Activated CD4-positive, alpha-beta T cell treated with anti-CD3 and anti-CD28 coated beads for 36 hours (primary cell): ENCODE data around the gene GANC. TPM values are rescaled to one million over a fixed set of nuclear protein-coding genes. Genes with fewer than 3 reads are reported as not detected.

Experiments used
- ATAC-seq: fragments of 200-7000 bp; cut with Tn5 transposase; one replicate; pipeline ENCODE4 v1.10.0; 2021; ENCODE audit warnings: mild to moderate bottlenecking, moderate library complexity
- CTCF ChIA-PET: fragments of 350-600 bp; sonication (Branson Sonifier 250); formaldehyde crosslinking; loops from one replicate; lab custom pipeline; 2021; ENCODE audit warnings: antibody characterized with exemption; lab: Charles Lee
- POLR2A ChIA-PET: fragments of 350-600 bp; sonication (Branson Sonifier 250); formaldehyde crosslinking; loops from one replicate; lab custom pipeline; 2021; ENCODE audit warnings: antibody characterized with exemption, inconsistent platforms; lab: Charles Lee
- DNase-seq: peaks from one replicate; pipeline ENCODE4 v3.0.0-alpha.2; 2020
- H3K27ac Mint-ChIP-seq: one replicate; pipeline ENCODE4 v1.8.0; 2021; ENCODE audit warnings: mixed read lengths
- H3K27me3 Mint-ChIP-seq: one replicate; pipeline ENCODE4 v1.8.0; 2021; ENCODE audit warnings: mixed read lengths
- H3K36me3 Mint-ChIP-seq: one replicate; pipeline ENCODE4 v1.8.0; 2021; ENCODE audit warnings: low read depth, mixed read lengths
- H3K4me1 Mint-ChIP-seq: one replicate; pipeline ENCODE4 v1.8.0; 2021; ENCODE audit warnings: mixed read lengths
- H3K4me3 Mint-ChIP-seq: one replicate; pipeline ENCODE4 v1.8.0; 2021; ENCODE audit warnings: mild to moderate bottlenecking, moderate library complexity, mixed read lengths
- H3K9me3 Mint-ChIP-seq: one replicate; pipeline ENCODE4 v1.8.0; 2021; ENCODE audit warnings: low read depth, mixed read lengths
- intact Hi-C, 2 experiments: fragments of 100-400 bp; cut with DNase I in 1 of 2; cut with micrococcal nuclease in 1 of 2; formaldehyde crosslinking; loops; one replicate each; pipeline versions ENCODE4 v1.14.2 to v1.15.1; 2022 to 2024; cut with DNase I, micrococcal nuclease
- total RNA-seq, 2 experiments: library from RNA; stranded (reverse); gene quantifications; one replicate each; pipeline ENCODE4 v1.2.3, GENCODE V29; 2021

Gene GANC
- total RNA-seq, 2 experiments from 2014 or later: 24.5 to 24.8 TPM

DNA sequence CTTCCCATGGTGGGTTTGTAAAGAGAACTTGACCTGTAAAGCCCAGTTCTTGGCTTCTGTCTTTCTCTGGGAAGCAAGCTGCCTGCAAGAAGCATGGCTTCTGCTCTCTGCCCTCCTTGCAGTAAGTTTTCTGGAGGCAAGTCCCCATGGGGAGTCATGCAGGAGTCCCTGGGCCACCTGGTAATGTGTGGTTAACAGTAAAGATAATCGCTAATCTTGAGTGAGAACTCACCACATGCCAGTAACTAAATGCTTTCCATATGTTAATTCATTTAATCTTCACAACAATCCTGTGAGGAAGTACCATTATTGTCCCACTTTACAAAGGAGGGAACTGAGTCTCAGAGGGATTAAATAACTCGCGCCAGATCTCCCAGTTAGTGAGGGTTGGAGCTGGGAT, 90.5 kb downstream of the GANC start:
- DNase-seq: no peak
- Mint-ChIP-seq H3K27ac (no peak overlapping the region), H3K4me3 (no peak overlapping the region), H3K27me3 (no peaks in the 10 kb centered on the region), H3K36me3 (peaks cover 2% of the 10 kb centered on the region), H3K9me3 (no peaks in the 10 kb centered on the region), H3K4me1 (no peaks in the 10 kb centered on the region)
- CTCF ChIA-PET: interaction anchor here (0.6 to 0.8 kb wide), 2 partner anchors 55 to 282 kb away, joined by 3 read pairs; no protein-coding TSS in a partner anchor
- intact Hi-C loops: no loop called here
- ATAC-seq: no peak
- POLR2A ChIA-PET: no interaction called here

DNA sequence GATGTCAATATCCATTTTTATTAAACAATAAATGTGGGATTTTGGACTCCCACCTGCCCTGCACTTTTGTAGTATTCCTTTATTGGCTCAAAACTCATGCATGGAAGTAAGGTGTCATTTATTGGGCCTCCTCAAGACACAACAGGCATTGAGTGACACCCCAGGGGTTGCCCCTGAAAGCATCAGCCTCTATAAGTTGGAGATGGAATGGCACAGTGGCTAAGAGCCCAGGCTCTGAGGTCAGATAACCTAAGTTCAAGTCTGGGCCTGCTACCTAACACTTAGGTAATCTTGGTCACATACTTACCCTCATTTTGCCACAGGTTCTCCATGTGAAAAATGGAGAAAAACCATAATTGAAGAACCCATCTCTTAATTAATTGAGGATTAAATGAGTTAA, 90.9 kb downstream of the GANC start:
- POLR2A ChIA-PET: no interaction called here
- H3K4me3 Mint-ChIP-seq: no peak overlapping the region
- H3K9me3 Mint-ChIP-seq: no peaks in the 10 kb centered on the region
- CTCF ChIA-PET: interaction anchor here (0.6 kb wide), 1 partner anchor 282 kb away, joined by 3 read pairs; no protein-coding TSS in a partner anchor
- H3K27me3 Mint-ChIP-seq: no peaks in the 10 kb centered on the region
- H3K36me3 Mint-ChIP-seq: peaks cover 2% of the 10 kb centered on the region
- intact Hi-C loops: no loop called here
- ATAC-seq (no peak), DNase-seq (no peak)
- H3K4me1 Mint-ChIP-seq: no peaks in the 10 kb centered on the region
- H3K27ac Mint-ChIP-seq: no peak overlapping the region

DNA sequence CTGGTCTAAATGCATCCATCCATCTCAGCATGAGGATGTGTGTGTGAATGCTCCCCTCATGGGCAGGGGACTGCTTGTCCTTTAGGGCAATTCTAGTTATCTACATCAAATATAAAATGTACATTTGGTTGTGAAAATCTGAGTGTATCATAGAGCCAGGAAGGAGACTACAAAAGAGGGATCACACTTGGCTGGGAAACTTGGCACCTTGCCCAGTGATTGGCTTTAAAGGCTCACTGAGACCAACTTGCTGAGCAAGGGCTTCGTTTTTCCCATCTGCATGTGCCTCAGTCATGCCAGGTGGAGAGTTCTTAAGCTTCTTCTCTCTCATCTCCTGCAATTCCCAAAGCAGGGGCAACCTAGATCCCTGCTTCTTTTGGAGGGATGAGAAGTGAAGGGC, 91.5 kb downstream of the GANC start:
- H3K27ac Mint-ChIP-seq: no peak overlapping the region

DNA sequence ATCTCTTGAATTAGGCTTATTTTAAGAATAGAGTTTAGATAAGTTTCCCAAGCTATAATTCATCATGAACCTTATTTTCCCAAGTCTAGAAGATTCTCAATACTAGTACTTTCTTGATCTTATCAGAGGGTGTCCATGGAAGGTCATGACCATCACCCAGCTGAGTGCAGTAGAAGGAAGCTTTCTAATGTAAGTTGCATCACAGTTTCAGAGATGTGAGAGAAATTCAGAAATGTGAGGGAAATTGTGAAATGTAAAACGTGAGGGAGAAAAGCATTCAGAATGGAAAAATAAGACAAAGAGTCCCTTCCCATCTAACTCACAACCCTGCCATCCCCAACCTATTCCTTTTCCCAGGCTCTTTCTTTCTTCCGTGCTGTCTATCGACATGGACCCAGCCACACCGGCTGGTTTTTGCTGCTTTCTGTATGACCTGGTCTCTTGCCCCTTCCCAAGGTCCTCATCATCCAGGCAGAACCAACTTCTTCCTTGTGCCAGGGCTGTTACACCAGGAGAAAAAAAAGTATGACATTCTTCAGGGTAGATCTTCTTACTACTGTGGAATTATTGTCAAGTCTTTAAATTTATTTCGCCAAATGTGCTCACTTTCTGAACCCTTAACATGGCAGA, 93.0 kb downstream of the GANC start:
- ChIA-PET POLR2A (no interaction called here), CTCF (interaction anchor here (1.2 to 1.6 kb wide), 2 partner anchors 11 to 19 kb away, joined by 3 to 6 read pairs; no protein-coding TSS in a partner anchor)
- Mint-ChIP-seq H3K4me1 (no peaks in the 10 kb centered on the region), H3K27me3 (no peaks in the 10 kb centered on the region), H3K9me3 (no peaks in the 10 kb centered on the region), H3K27ac (no peak overlapping the region), H3K36me3 (no peaks in the 10 kb centered on the region), H3K4me3 (no peak overlapping the region)
- no peak for ATAC-seq
- intact Hi-C loops: no loop called here
- DNase-seq: no peak

More for the DNA sequence above, 91.5 kb downstream of the GANC start:
- DNase-seq (no peak), ATAC-seq (no peak)
- H3K4me1 Mint-ChIP-seq: no peaks in the 10 kb centered on the region
- H3K36me3 Mint-ChIP-seq: no peaks in the 10 kb centered on the region
- ChIA-PET CTCF (interaction anchor here (1.2 to 1.6 kb wide), 3 partner anchors 12 to 23 kb away, joined by 3 to 6 read pairs (median 3); no protein-coding TSS in a partner anchor), POLR2A (no interaction called here)
- H3K4me3 Mint-ChIP-seq: no peak overlapping the region
- intact Hi-C loops: no loop called here
- no peaks in the 10 kb centered on the region for H3K27me3 Mint-ChIP-seq
- H3K9me3 Mint-ChIP-seq: no peaks in the 10 kb centered on the region

DNA sequence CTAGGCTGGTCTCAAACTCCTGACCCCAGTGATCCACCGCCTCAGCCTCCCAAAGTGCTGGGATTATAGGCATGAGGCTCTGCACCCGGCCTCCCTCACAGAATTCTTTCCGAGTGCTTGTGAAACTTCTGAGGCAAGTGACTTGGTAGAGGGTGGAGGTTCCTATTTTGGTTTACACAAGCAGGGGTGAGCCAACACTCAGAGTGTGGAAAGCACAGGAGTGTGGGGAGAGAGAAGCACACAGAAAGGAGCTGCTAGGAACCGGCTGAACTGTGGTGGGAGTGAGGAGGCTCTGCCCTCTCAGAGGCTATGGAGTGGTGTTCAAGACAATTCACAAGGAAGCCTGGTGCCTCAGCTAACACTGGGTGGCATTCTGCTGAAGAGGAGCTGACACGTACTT, 94.0 kb downstream of the GANC start:
- intact Hi-C loops: no loop called here
- CTCF ChIA-PET: interaction anchor here (0.6 to 1.3 kb wide), 3 partner anchors 17 to 268 kb away, joined by 3 to 4 read pairs (median 4); no protein-coding TSS in a partner anchor
- ATAC-seq (no peak), DNase-seq (no peak)
- no peaks in the 10 kb centered on the region for H3K4me1 Mint-ChIP-seq
- no peak overlapping the region for H3K27ac Mint-ChIP-seq
- H3K27me3 Mint-ChIP-seq: no peaks in the 10 kb centered on the region
- no peaks in the 10 kb centered on the region for H3K36me3 Mint-ChIP-seq
- no peaks in the 10 kb centered on the region for H3K9me3 Mint-ChIP-seq
- no peak overlapping the region for H3K4me3 Mint-ChIP-seq
- POLR2A ChIA-PET: no interaction called here

DNA sequence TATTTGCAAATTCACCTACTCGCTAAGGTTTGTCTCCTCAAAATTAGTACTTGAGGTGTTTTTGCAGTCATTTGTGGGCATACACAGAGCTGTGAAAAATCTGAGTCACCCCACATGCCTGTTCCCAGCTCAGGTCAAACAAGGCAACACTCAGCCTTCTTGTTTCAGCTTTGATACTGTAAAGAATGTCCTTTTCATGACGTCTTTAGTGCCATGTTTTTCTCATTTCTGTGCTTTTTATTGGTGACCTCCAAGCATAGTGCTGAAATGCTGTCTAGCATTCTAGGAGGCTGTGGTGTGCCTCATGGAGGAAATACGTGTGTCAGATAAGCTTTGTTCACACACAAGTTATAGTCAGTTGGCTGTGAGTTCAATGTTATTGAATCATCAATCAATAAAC, 95.1 kb downstream of the GANC start:
- no peak for DNase-seq
- Mint-ChIP-seq H3K27me3 (no peaks in the 10 kb centered on the region), H3K36me3 (no peaks in the 10 kb centered on the region), H3K9me3 (no peaks in the 10 kb centered on the region), H3K27ac (no peak overlapping the region), H3K4me3 (no peak overlapping the region), H3K4me1 (no peaks in the 10 kb centered on the region)
- ATAC-seq: no peak
- ChIA-PET POLR2A (no interaction called here), CTCF (interaction anchor here (0.8 to 1.3 kb wide), 3 partner anchors 10 to 48 kb away, joined by 3 to 4 read pairs (median 3); no protein-coding TSS in a partner anchor)
- intact Hi-C loops: no loop called here

DNA sequence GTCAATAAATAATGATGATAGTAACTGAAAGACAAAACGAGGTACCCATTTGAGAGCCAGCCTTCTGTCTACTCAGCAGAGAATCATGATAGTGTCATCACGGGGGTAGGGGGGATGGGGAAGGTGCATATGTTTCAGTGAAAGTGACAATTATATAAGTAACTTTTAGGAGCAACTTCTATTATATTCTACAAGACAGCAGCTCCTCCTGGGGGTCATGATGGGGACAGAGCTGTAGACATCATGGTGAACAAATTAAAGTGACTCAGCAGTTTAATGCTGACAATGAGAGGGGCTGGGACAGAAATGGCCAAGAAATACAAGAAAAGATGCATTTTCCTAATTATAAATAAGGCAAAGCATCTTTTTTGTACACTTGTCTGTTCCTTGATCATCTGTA, 98.1 kb downstream of the GANC start:
- intact Hi-C loops: no loop called here
- POLR2A ChIA-PET: no interaction called here
- Mint-ChIP-seq H3K36me3 (no peaks in the 10 kb centered on the region), H3K4me3 (no peak overlapping the region), H3K27ac (no peak overlapping the region), H3K9me3 (no peaks in the 10 kb centered on the region), H3K4me1 (no peaks in the 10 kb centered on the region), H3K27me3 (no peaks in the 10 kb centered on the region)
- DNase-seq (peak; percentile 16), ATAC-seq (peak; percentile 42)
- CTCF ChIA-PET: interaction anchor here (0.7 kb wide), 1 partner anchor 37 kb away, joined by 3 read pairs; no protein-coding TSS in a partner anchor

DNA sequence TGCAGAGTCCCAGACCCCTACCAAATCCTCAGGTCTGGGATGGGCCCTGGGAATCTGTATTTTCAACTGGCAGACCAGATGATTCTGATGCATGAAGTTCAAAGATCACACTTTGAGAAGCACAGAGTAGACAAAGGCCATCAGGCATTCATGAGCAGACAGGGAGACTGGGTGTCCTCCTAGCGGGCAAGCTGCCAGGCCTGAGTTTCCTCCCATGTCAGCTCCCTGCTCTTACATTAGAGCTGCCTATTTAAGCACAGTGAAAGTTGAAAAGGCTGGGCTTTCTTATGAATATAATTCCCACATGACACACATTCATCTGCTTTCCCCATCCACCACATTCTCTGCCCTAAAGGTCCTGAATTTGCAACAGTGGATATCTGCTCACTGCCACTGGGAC, 100.3 kb downstream of the GANC start:
- DNase-seq (no peak), ATAC-seq (no peak)
- H3K4me3 Mint-ChIP-seq: no peak overlapping the region
- peaks cover 7% of the 10 kb centered on the region for H3K9me3 Mint-ChIP-seq
- no peaks in the 10 kb centered on the region for H3K27me3 Mint-ChIP-seq
- H3K36me3 Mint-ChIP-seq: no peaks in the 10 kb centered on the region
- H3K4me1 Mint-ChIP-seq: no peaks in the 10 kb centered on the region
- intact Hi-C loops: no loop called here
- ChIA-PET CTCF (no interaction called here), POLR2A (no interaction called here)
- H3K27ac Mint-ChIP-seq: no peak overlapping the region

DNA sequence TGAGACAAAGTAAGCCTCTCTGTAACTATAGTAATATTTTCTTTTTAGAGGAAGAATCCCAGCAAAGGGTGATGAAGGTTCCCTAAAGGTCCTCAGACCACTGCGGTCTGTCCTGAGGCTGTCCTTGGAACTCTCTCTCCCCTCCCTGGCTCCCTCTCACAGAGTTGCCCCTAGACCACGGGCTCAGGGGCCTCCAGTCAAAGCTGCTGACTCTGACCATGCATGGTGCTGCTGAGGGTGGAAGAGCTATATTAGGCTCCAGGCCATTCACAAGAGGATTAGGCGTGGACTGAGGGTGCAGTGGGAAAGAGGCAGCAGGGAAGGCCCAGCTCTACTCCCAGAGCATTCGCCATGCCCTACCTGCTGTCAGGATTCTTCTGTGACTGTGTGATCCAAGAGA, 100.9 kb downstream of the GANC start:
- ATAC-seq (no peak), DNase-seq (no peak)
- Mint-ChIP-seq H3K9me3 (peaks cover 9% of the 10 kb centered on the region), H3K27ac (no peak overlapping the region), H3K4me1 (no peaks in the 10 kb centered on the region), H3K27me3 (no peaks in the 10 kb centered on the region), H3K36me3 (peaks cover 3% of the 10 kb centered on the region), H3K4me3 (no peak overlapping the region)
- intact Hi-C loops: no loop called here
- POLR2A ChIA-PET: no interaction called here
- CTCF ChIA-PET: interaction anchor here (0.6 to 1.8 kb wide), 3 partner anchors 11 to 290 kb away, joined by 3 to 7 read pairs (median 3); no protein-coding TSS in a partner anchor

DNA sequence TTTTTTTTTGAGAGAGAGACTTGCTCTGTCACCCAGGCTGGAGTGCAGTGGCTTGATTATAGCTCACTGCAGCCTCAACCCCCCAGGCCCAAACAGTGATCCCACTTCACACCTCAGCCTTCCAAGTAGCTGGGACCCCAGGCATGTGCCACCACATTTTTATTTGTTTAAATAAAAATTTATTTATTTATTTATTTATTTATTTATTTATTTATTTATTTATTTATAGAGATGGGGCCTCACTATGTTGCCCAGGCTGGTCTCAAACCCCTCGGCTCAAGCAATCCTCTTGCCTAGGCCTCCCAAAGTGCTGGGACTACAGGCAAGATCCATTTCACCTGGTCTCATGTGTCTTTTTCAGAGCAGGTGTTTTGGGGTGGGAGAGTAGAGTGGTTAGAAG, 101.8 kb downstream of the GANC start:
- ChIA-PET POLR2A (no interaction called here), CTCF (interaction anchor here (1.8 kb wide), 1 partner anchor 10 kb away, joined by 7 read pairs; no protein-coding TSS in a partner anchor)
- H3K27me3 Mint-ChIP-seq: no peaks in the 10 kb centered on the region

DNA sequence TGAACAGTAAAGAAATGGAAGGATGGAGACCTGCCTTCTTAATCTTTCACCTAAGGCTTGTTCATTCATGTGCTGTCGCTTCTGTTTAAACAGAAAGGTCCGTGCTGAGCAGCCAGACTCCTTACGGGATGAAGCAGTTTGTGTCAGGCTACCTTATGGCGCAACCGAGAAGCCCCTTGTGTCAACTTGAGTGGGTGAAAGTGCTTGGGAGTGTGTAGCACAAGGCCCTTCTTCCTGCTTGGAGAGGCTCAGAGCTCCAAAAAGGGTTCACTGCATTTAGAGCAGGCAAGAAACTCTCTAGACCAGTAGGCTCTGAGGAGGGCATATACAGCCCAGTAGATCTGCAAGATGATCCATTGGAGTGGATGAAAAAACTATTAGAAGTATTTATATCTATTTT, 102.3 kb downstream of the GANC start:
- ATAC-seq: no peak
- ChIA-PET POLR2A (no interaction called here), CTCF (interaction anchor here (1.8 kb wide), 1 partner anchor 10 kb away, joined by 7 read pairs; no protein-coding TSS in a partner anchor)
- intact Hi-C loops: no loop called here
- peaks cover 9% of the 10 kb centered on the region for H3K9me3 Mint-ChIP-seq
- H3K27ac Mint-ChIP-seq: no peak overlapping the region
- H3K4me3 Mint-ChIP-seq: no peak overlapping the region
- peaks cover 3% of the 10 kb centered on the region for H3K36me3 Mint-ChIP-seq
- DNase-seq: no peak
- H3K27me3 Mint-ChIP-seq: no peaks in the 10 kb centered on the region
- H3K4me1 Mint-ChIP-seq: no peaks in the 10 kb centered on the region

More for the DNA sequence above, 101.8 kb downstream of the GANC start:
- DNase-seq (no peak), ATAC-seq (no peak)
- intact Hi-C loops: no loop called here
- H3K4me1 Mint-ChIP-seq: no peaks in the 10 kb centered on the region
- H3K9me3 Mint-ChIP-seq: peaks cover 9% of the 10 kb centered on the region
- H3K36me3 Mint-ChIP-seq: peaks cover 3% of the 10 kb centered on the region
- no peak overlapping the region for H3K4me3 Mint-ChIP-seq
- no peak overlapping the region for H3K27ac Mint-ChIP-seq

DNA sequence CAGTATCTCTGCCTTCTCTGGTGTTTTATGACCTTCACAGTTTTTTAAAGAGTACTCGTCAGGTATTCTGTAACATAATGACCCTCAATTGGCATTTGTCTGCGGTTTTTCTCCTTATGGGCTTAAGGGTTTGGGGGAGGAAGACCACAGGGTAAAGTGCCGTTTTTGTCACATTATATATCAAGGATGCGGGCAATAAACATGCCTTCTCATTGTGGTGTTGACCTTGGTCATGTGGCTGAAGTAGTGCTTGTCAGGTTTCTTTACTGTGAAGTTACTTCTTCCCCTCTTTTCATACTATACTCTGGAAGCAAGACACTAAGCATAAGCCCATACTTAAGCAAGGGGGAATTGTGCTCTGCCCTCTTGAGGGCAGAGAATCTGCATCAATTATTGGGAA, 102.9 kb downstream of the GANC start:
- ATAC-seq: no peak
- CTCF ChIA-PET: interaction anchor here (1.8 to 1.9 kb wide), 2 partner anchors 9 to 11 kb away, joined by 6 to 7 read pairs; no protein-coding TSS in a partner anchor
- intact Hi-C loops: no loop called here

More for the DNA sequence above, 102.9 kb downstream of the GANC start:
- peaks cover 3% of the 10 kb centered on the region for H3K36me3 Mint-ChIP-seq
- POLR2A ChIA-PET: no interaction called here
- H3K9me3 Mint-ChIP-seq: peaks cover 9% of the 10 kb centered on the region
- H3K27me3 Mint-ChIP-seq: no peaks in the 10 kb centered on the region
- H3K27ac Mint-ChIP-seq: no peak overlapping the region
- no peak for DNase-seq
- no peaks in the 10 kb centered on the region for H3K4me1 Mint-ChIP-seq
- no peak overlapping the region for H3K4me3 Mint-ChIP-seq
